ENCODE results near the gene BTN1A1. TPM values are rescaled to one million over a fixed set of nuclear protein-coding genes. Genes with fewer than 3 reads are reported as not detected.
"Not testable (repeated sequence)": the region's sequence is repeated elsewhere in the genome, so short reads cannot be mapped to it uniquely, and the experiment has no call there.

Gene BTN1A1
- total and polyA plus RNA-seq, 4 donors = 0.08 to 0.11 (median 0.11) TPM; not detected in 1

DNA sequence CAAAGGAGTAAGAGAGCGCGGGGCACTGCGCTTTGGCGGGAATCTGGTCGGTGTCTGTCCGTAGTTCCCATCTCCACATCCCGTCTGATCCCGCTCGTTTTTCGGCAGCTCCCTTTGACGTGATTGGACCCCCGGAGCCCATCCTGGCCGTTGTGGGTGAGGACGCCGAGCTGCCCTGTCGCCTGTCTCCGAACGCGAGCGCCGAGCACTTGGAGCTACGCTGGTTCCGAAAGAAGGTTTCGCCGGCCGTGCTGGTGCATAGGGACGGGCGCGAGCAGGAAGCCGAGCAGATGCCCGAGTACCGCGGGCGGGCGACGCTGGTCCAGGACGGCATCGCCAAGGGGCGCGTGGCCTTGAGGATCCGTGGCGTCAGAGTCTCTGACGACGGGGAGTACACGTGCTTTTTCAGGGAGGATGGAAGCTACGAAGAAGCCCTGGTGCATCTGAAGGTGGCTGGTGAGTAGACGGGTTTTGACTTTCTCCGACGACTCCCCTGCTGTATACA lies 1.4 kb downstream of the BTN1A1 start:
- 3% methylated on average over 46 of the region's 49 CpGs for WGBS (ENCODE audit: insufficient coverage)
- no peaks in the 10 kb centered on the region for H3K36me3 ChIP-seq (ENCODE audit: control insufficient read depth, insufficient read depth, low read length)
- H3K4me1 ChIP-seq (ENCODE audit: control insufficient read depth, insufficient read depth, low read length) = peaks cover 9% of the 10 kb centered on the region
- H3K9me3 ChIP-seq (ENCODE audit: control insufficient read depth, insufficient read depth, low read length) = no peaks in the 10 kb centered on the region
- H3K4me3 ChIP-seq (ENCODE audit: low read depth, low read length) = peak overlapping the region; percentile 45
- peak in 3 of 6 donors; percentile 9 to 54 (median 39) for DNase-seq (ENCODE audit: low read depth in 4 of 6, low spot score in 6 of 6)
- H3K27me3 ChIP-seq (ENCODE audit: control insufficient read depth, insufficient read depth, low read length) = peaks cover 31% of the 10 kb centered on the region
- H3K27ac ChIP-seq (ENCODE audit: low read depth, low read length) = no peak overlapping the region

DNA sequence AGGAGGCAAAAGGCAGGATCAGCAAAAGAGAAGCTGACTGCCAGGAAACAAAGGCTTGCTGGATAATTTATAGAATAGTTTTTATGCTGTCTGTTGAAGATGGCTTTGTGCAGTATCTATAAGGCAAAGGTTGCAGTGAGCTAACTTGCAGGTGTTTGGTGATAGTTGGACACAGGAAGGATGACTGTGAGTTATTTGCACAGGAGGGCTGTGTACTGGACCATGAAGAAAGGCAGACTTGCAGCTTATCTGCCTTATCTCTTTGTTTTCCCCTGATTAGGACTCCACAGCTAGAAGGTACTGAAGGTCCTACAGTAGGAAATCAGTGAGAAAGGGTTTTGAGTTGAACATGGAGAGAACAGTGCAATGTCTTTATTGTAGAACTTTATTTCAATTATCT lies 2.1 kb downstream of the BTN1A1 start:
- Histone ChIP-seq H3K4me3 (ENCODE audit: low read depth, low read length) (peak overlapping the region; percentile 45), H3K9me3 (ENCODE audit: control insufficient read depth, insufficient read depth, low read length) (no peaks in the 10 kb centered on the region), H3K36me3 (ENCODE audit: control insufficient read depth, insufficient read depth, low read length) (no peaks in the 10 kb centered on the region), H3K4me1 (ENCODE audit: control insufficient read depth, insufficient read depth, low read length) (peaks cover 9% of the 10 kb centered on the region), H3K27me3 (ENCODE audit: control insufficient read depth, insufficient read depth, low read length) (peaks cover 31% of the 10 kb centered on the region), H3K27ac (ENCODE audit: low read depth, low read length) (no peak overlapping the region)
- DNase-seq (ENCODE audit: low read depth in 4 of 6, low spot score in 6 of 6) = peak in 1 of 6 donors; percentile 2

DNA sequence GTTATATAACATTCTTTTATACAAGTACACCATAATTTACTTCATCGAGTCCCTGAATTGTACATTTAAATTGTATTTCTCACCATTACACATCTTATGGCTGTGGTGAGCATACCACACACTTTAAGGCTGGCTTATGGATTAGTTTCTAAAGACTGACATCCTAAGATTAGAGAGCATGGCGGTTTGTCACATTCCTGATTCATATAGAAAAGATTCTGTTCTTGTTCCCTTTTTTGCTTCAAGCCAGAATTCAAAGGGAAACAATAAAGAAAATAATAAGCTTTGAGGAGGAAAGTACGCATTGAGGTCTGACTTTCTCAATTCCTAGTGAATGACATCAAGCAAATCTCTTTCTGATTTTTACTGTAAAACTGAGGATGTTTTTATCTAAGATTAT lies 2.5 kb downstream of the BTN1A1 start:
- Histone ChIP-seq H3K4me3 (ENCODE audit: low read depth, low read length) (no peak overlapping the region), H3K36me3 (ENCODE audit: control insufficient read depth, insufficient read depth, low read length) (no peaks in the 10 kb centered on the region), H3K4me1 (ENCODE audit: control insufficient read depth, insufficient read depth, low read length) (peaks cover 9% of the 10 kb centered on the region), H3K27ac (ENCODE audit: low read depth, low read length) (no peak overlapping the region), H3K9me3 (ENCODE audit: control insufficient read depth, insufficient read depth, low read length) (no peaks in the 10 kb centered on the region), H3K27me3 (ENCODE audit: control insufficient read depth, insufficient read depth, low read length) (peaks cover 31% of the 10 kb centered on the region)
- DNase-seq (ENCODE audit: low read depth in 4 of 6, low spot score in 6 of 6) = no peak
- WGBS (ENCODE audit: insufficient coverage) = no CpG with 5 or more reads among the region's 3 CpGs

DNA sequence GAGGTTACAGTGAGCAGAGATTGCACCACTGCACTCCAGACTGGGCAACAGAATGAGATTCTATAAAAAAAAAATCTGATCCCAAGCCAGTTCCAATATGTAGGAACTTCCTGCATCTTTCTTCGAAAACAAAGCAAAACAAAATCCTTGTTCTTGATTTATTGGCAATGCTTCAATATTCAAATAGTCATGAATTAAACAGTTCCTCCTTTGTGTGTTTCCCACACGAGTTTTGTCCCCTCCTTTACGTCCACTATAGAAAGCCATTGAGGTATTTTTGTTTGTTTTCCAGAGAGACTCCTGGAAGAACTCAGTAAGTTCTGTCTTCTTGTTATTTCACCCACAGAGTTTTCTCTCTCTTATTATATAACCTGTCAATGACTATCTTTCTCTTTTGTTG lies 7.6 kb downstream of the BTN1A1 start:
- Histone ChIP-seq H3K36me3 (ENCODE audit: control insufficient read depth, insufficient read depth, low read length) (no peaks in the 10 kb centered on the region), H3K4me1 (ENCODE audit: control insufficient read depth, insufficient read depth, low read length) (no peaks in the 10 kb centered on the region), H3K27me3 (ENCODE audit: control insufficient read depth, insufficient read depth, low read length) (peaks cover 6% of the 10 kb centered on the region), H3K9me3 (ENCODE audit: control insufficient read depth, insufficient read depth, low read length) (no peaks in the 10 kb centered on the region), H3K27ac (ENCODE audit: low read depth, low read length) (no peak overlapping the region), H3K4me3 (ENCODE audit: low read depth, low read length) (no peak overlapping the region)
- 80% methylated on average over 1 of the region's 3 CpGs for WGBS (ENCODE audit: insufficient coverage)
- DNase-seq (ENCODE audit: low read depth in 4 of 6, low spot score in 6 of 6) = no peak

DNA sequence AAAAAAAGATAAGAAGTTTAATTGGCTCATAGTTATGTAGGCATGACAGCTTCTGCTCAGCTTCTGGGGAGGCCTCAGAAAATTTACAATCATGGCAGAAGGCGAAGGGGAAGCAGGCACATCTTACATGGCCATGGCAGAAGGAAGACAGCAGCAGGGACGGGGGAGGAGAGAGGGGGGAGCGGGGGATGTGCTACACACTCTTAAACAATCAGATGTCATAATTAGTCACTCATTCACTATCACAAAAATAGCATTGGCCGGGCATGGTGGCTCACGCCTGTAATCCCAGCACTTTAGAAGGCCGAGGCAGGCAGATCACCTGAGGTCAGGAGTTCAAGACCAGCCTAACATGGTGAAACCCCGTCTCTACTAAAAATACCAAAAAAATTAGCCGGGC lies 10.9 kb downstream of the BTN1A1 start:
- not testable (repeated sequence) for H3K27me3 ChIP-seq (ENCODE audit: control insufficient read depth, insufficient read depth, low read length); H3K4me1 ChIP-seq (ENCODE audit: control insufficient read depth, insufficient read depth, low read length); H3K9me3 ChIP-seq (ENCODE audit: control insufficient read depth, insufficient read depth, low read length); DNase-seq (ENCODE audit: low read depth in 4 of 6, low spot score in 6 of 6); H3K36me3 ChIP-seq (ENCODE audit: control insufficient read depth, insufficient read depth, low read length); H3K27ac ChIP-seq (ENCODE audit: low read depth, low read length); H3K4me3 ChIP-seq (ENCODE audit: low read depth, low read length)
- WGBS (ENCODE audit: insufficient coverage) = 84% methylated on average over 6 of the region's 8 CpGs

DNA sequence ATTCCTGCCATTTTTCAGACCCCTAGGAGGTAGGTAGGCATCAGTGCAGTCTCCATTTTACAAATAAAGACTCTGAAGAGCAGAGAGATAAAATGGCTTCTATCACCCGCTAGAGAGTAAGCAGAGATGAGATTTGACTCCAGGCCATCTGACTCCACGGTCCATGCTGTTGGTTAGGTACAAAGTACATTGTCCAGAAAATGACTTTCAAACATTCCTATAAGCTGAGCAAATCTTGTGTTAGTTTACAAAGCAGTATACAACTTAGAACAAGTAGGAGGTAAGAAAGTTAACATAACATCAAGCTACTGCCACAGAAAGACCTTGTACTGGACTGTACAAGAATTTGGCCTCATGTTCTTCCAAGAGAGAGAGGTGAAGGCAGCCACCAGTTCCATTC lies 14.9 kb downstream of the BTN1A1 start:
- H3K4me3 ChIP-seq (ENCODE audit: low read depth, low read length) = no peak overlapping the region

DNA sequence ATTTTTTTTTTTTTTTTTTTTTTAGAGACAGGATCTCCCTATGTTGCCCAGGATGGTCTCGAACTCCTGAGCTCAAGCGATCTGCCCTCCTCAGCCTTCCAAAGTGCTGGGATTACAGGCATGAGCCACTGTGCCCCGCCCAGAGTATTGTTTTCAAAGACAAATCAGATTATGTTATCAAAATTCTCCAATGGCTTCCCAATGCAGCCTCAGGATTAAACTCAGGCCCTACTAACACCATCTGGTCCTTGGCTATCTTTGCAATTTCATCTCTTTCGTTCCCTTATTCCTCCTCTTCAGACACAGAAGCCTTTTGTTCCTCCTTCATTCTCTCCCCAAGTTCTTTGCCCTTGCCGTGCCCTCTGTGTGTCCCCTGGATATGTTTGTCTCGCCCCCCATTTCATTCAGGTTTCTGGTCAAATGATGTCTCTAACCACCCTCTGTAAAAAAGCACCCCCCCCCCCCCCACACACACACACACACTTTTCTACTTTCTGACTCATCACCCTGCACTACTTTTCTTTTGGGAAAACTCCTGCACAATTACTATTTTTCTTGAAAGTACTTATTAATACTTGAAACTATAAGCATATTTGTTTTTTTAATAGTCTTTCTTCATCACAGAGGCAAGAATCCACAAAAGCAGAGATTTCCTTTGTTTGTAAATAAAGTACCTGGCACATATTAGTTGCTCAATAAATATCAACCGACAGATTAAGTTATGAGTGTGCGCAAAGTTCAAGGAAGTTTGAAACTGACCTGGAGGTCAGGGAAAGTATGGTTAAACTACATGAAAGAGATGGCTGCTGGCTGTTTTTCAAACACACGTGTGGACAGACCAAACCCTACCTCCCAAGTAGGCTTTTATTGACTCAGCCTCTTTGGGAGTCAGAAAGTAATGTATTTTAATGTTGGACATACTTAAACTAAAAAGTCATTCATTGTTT lies 16.7 kb downstream of the BTN1A1 start:
- no peaks in the 10 kb centered on the region for H3K27me3 ChIP-seq (ENCODE audit: control insufficient read depth, insufficient read depth, low read length)
- no peaks in the 10 kb centered on the region for H3K9me3 ChIP-seq (ENCODE audit: control insufficient read depth, insufficient read depth, low read length)
- WGBS (ENCODE audit: insufficient coverage) = 92% methylated on average over 4 of the region's 9 CpGs
- no peak overlapping the region for H3K4me3 ChIP-seq (ENCODE audit: low read depth, low read length)
- DNase-seq (ENCODE audit: low read depth in 4 of 6, low spot score in 6 of 6) = no peak
- no peak overlapping the region for H3K27ac ChIP-seq (ENCODE audit: low read depth, low read length)
- peaks cover 3% of the 10 kb centered on the region for H3K4me1 ChIP-seq (ENCODE audit: control insufficient read depth, insufficient read depth, low read length)
- no peaks in the 10 kb centered on the region for H3K36me3 ChIP-seq (ENCODE audit: control insufficient read depth, insufficient read depth, low read length)

More for the DNA sequence above, 14.9 kb downstream of the BTN1A1 start:
- no CpG with 5 or more reads among the region's 2 CpGs for WGBS (ENCODE audit: insufficient coverage)
- H3K9me3 ChIP-seq (ENCODE audit: control insufficient read depth, insufficient read depth, low read length) = no peaks in the 10 kb centered on the region
- H3K27me3 ChIP-seq (ENCODE audit: control insufficient read depth, insufficient read depth, low read length) = no peaks in the 10 kb centered on the region
- no peak for DNase-seq (ENCODE audit: low read depth in 4 of 6, low spot score in 6 of 6)
- no peaks in the 10 kb centered on the region for H3K36me3 ChIP-seq (ENCODE audit: control insufficient read depth, insufficient read depth, low read length)
- no peak overlapping the region for H3K27ac ChIP-seq (ENCODE audit: low read depth, low read length)
- H3K4me1 ChIP-seq (ENCODE audit: control insufficient read depth, insufficient read depth, low read length) = no peaks in the 10 kb centered on the region

DNA sequence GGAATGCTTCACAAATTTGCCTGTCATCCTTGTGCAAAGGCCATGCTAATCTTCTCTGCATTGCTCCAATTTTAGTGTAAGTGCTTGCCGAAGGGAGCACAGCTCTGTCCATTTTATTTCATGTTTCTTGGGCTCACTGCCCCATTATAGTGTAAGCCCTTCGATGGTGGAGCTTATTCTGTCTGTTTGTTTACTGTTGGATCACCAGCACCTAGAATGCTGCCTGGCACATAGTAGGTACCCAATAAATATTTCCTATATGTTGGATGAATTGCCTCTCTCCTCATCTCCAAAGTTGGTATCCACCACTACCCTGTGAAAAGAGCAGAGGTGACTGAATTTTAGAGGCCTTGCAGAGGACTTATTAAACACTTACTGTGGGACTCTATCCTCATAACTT lies 19.3 kb downstream of the BTN1A1 start:
- 100% methylated on average over 1 of the region's 2 CpGs for WGBS (ENCODE audit: insufficient coverage)
- no peak overlapping the region for H3K27ac ChIP-seq (ENCODE audit: low read depth, low read length)
- H3K9me3 ChIP-seq (ENCODE audit: control insufficient read depth, insufficient read depth, low read length) = no peaks in the 10 kb centered on the region
- no peak overlapping the region for H3K4me3 ChIP-seq (ENCODE audit: low read depth, low read length)
- no peaks in the 10 kb centered on the region for H3K27me3 ChIP-seq (ENCODE audit: control insufficient read depth, insufficient read depth, low read length)
- H3K36me3 ChIP-seq (ENCODE audit: control insufficient read depth, insufficient read depth, low read length) = no peaks in the 10 kb centered on the region
- H3K4me1 ChIP-seq (ENCODE audit: control insufficient read depth, insufficient read depth, low read length) = peaks cover 6% of the 10 kb centered on the region
- no peak for DNase-seq (ENCODE audit: low read depth in 4 of 6, low spot score in 6 of 6)

DNA sequence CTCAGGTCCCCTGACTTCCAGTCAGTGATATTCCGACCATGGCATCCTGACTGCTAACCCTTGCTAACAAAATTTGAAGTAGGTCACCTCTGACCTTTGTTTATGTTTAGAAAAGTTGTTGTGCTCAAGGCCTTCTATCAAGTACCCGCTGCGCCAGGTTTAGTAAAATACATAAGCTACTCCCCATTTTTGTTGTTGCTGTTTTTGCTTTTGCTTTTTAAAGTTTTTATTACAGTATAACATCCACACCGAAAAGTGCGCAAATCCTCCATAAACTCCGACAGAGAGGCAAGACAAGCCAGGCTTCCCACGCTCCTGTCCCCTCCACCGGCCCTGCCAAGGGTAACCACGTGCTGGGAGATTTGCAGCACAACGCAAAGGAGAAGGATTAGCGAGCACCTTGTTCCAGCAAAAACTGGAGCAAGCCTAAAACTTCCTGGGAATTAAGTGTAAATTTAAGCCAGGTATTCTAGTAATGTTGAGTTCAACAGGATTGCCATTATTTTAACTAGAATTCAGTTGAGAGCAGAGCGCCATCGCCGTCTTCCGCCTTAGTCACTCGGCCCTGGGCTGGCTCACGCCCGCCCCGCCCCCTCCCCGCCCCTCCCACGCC lies 20.2 kb downstream of the BTN1A1 start:
- WGBS (ENCODE audit: insufficient coverage) = 20% methylated on average over 6 of the region's 21 CpGs

More for the DNA sequence above, 20.2 kb downstream of the BTN1A1 start:
- H3K36me3 ChIP-seq (ENCODE audit: control insufficient read depth, insufficient read depth, low read length) = no peaks in the 10 kb centered on the region
- no peaks in the 10 kb centered on the region for H3K9me3 ChIP-seq (ENCODE audit: control insufficient read depth, insufficient read depth, low read length)
- H3K4me3 ChIP-seq (ENCODE audit: low read depth, low read length) = peak overlapping the region; percentile 56
- H3K27ac ChIP-seq (ENCODE audit: low read depth, low read length) = peak overlapping the region; percentile 84
- peak in 3 of 6 donors; percentile 79 to 86 (median 85) for DNase-seq (ENCODE audit: low read depth in 4 of 6, low spot score in 6 of 6)
- H3K4me1 ChIP-seq (ENCODE audit: control insufficient read depth, insufficient read depth, low read length) = peaks cover 6% of the 10 kb centered on the region
- H3K27me3 ChIP-seq (ENCODE audit: control insufficient read depth, insufficient read depth, low read length) = no peaks in the 10 kb centered on the region

Data from spinal cord (tissue), 10 donors.